GM23338 (cell line): ENCODE measurements around the gene ABCD3. TPM values are rescaled to one million over a fixed set of nuclear protein-coding genes. Genes with fewer than 3 reads are reported as not detected.

ENCODE experiments used
- ATAC-seq: fragments of 200-7000 bp; cut with Tn5 transposase; 3 replicates; pipeline ENCODE4 v1.9.1; 2020
- DNase-seq: peaks from one replicate; pipeline ENCODE4 v3.0.0-alpha.2; 2015; ENCODE audit warnings: low spot score
- H2AFZ ChIP-seq: fragments of 200-600 bp; sonication (generic); 2 replicates; pipeline ENCODE4 v1.8.0; 2016; ENCODE audit warnings: antibody characterized with exemption, mild to moderate bottlenecking, moderate library complexity
- H3F3A ChIP-seq: fragments of 200-600 bp; sonication (generic); replicated peaks from 2 replicates; pipeline ENCODE4 v1.8.0; 2017; ENCODE audit warnings: antibody characterized with exemption, mixed run types, low read depth
- H3K27ac ChIP-seq: fragments of 200-600 bp; sonication (generic); 2 replicates; pipeline ENCODE4 v1.6.1; 2016; ENCODE audit warnings: low read depth
- H3K27me3 ChIP-seq: fragments of 200-600 bp; sonication (generic); 2 replicates; pipeline ENCODE4 v1.8.0; 2016; ENCODE audit warnings: mild to moderate bottlenecking, mixed run types, moderate library complexity; ENCODE audit not compliant: insufficient read depth
- H3K36me3 ChIP-seq: fragments of 200-600 bp; sonication (generic); 2 replicates; pipeline ENCODE4 v1.8.0; 2016; ENCODE audit warnings: mild to moderate bottlenecking; ENCODE audit not compliant: insufficient read depth
- H3K4me1 ChIP-seq: fragments of 200-600 bp; sonication (generic); 2 replicates; pipeline ENCODE4 v1.8.0; 2016; ENCODE audit warnings: mild to moderate bottlenecking, moderate library complexity; ENCODE audit not compliant: insufficient read depth
- H3K4me2 ChIP-seq: fragments of 200-600 bp; sonication (generic); 2 replicates; pipeline ENCODE4 v1.7.1; 2017; ENCODE audit warnings: mixed run types
- H3K4me3 ChIP-seq: fragments of 200-600 bp; sonication (generic); 2 replicates; pipeline ENCODE4 v1.6.1; 2016; ENCODE audit warnings: mixed run types
- H3K79me2 ChIP-seq: fragments of 200-600 bp; sonication (generic); replicated peaks from 2 replicates; pipeline ENCODE4 v1.8.0; 2017; ENCODE audit warnings: mild to moderate bottlenecking; ENCODE audit not compliant: insufficient read depth
- H3K9me2 ChIP-seq: fragments of 200-600 bp; sonication (generic); 2 replicates; pipeline ENCODE4 v1.8.0; 2017; ENCODE audit not compliant: insufficient read depth
- H4K20me1 ChIP-seq: fragments of 200-600 bp; sonication (generic); replicated peaks from 2 replicates; pipeline ENCODE4 v1.8.0; 2017; ENCODE audit warnings: mild to moderate bottlenecking; ENCODE audit not compliant: insufficient read depth
- H3K27ac Mint-ChIP-seq: 2 replicates; pipeline ENCODE4 v1.8.0; 2020; ENCODE audit warnings: inconsistent platforms, mild to moderate bottlenecking, moderate library complexity, mixed read lengths
- H3K27me3 Mint-ChIP-seq: 3 replicates; pipeline ENCODE4 v1.8.0; 2022; ENCODE audit warnings: low read depth, mild to moderate bottlenecking, moderate library complexity, mixed read lengths, inconsistent platforms; ENCODE audit not compliant: insufficient read depth, poor library complexity
- H3K36me3 Mint-ChIP-seq: 3 replicates; pipeline ENCODE4 v1.8.0; 2021; ENCODE audit warnings: low read depth, mild to moderate bottlenecking, inconsistent platforms, moderate library complexity, mixed read lengths
- H3K4me1 Mint-ChIP-seq: 3 replicates; pipeline ENCODE4 v1.8.0; 2020; ENCODE audit warnings: mild to moderate bottlenecking, inconsistent platforms, mixed read lengths
- H3K4me3 Mint-ChIP-seq: 3 replicates; pipeline ENCODE4 v1.8.0; 2021; ENCODE audit warnings: moderate library complexity, mild to moderate bottlenecking, inconsistent platforms, mixed read lengths
- H3K9me3 Mint-ChIP-seq: 3 replicates; pipeline ENCODE4 v1.8.0; 2020; ENCODE audit warnings: moderate library complexity, mild to moderate bottlenecking, inconsistent platforms, mixed read lengths
- EZH2 ChIP-seq: fragments of 200-600 bp; sonication (generic); IDR thresholded peaks from one replicate; pipeline ENCODE4 v1.8.0; 2017; ENCODE audit warnings: antibody characterized with exemption, mild to moderate bottlenecking, low read depth; ENCODE audit not compliant: unreplicated experiment
- ZNF462 ChIP-seq: fragments of 250-450 bp; sonication (Bioruptor Pico); IDR thresholded peaks from 2 replicates; pipeline ENCODE4 v1.5.0; 2020; ENCODE audit warnings: mild to moderate bottlenecking, moderate library complexity
- polyA plus RNA-seq: library from polyadenylated mRNA; unstranded; fragments of >200 nt; fragmentation: Nextera tagmentation; extraction: Ambion mirVana; gene quantifications from 2 replicates; pipeline ENCODE4 v1.2.1, GENCODE V29; 2016
- total RNA-seq: library from RNA; depleted of rRNA; stranded (reverse); fragments of >200 nt; shearing (Covaris generic); gene quantifications from 2 replicates; pipeline ENCODE4 v1.2.3, GENCODE V29; 2014

ABCD3 gene
- total and polyA plus RNA-seq, 2 experiments from 2014 or later: 12.3 to 24.0 TPM

- Histone ChIP-seq H4K20me1 (no peaks in the 10 kb centered on the region), H3K4me2 (peak overlapping the region; percentile 99), H2AFZ (peak overlapping the region; percentile 97), H3K27ac (no peak overlapping the region), H3K79me2 (peaks cover 39% of the 10 kb centered on the region), H3K36me3 (no peaks in the 10 kb centered on the region), H3K9me2 (no peaks in the 10 kb centered on the region), H3F3A (peaks cover 8% of the 10 kb centered on the region; the same call in 1 of the 2 replicates), H3K4me1 (peaks cover 42% of the 10 kb centered on the region), H3K27me3 (peaks cover 36% of the 10 kb centered on the region), H3K4me3 (peak overlapping the region; percentile 91)
- Mint-ChIP-seq H3K4me3 (peak overlapping the region; percentile 83), H3K27ac (no peak overlapping the region), H3K36me3 (peaks cover 10% of the 10 kb centered on the region; the same call in 2 of the 3 replicates), H3K9me3 (no peaks in the 10 kb centered on the region), H3K27me3 (peaks cover 21% of the 10 kb centered on the region), H3K4me1 (peaks cover 39% of the 10 kb centered on the region)
- TF ChIP-seq EZH2 (peak; percentile 29), ZNF462 (CRISPR knock-in tag) (no peak)
- ATAC-seq (peak; percentile 14), DNase-seq (peak; percentile 27)
Measured at GRCh38 chr1:94540440-94541245, 122.5 kb downstream of the ABCD3 start.
